ENCODE data around the gene FBF1.
"Not testable (repeated sequence)": the region's sequence is repeated elsewhere in the genome, so short reads cannot be mapped to it uniquely, and the experiment has no call there.

FBF1 gene

GRCh38 chr17:75940727-75941441, at the start of gene FBF1:
TSS of gene FBF1 (minus strand) at chr17:75941042. CDS start at chr17:75938149, 2,893 bp downstream.
- ATAC-seq: peak; percentile 100

- no peak for ATAC-seq
Measured at GRCh38 chr17:75987041-75987440, 46.2 kb upstream of the FBF1 start.

- no peak for ATAC-seq
Measured at GRCh38 chr17:75985986-75986385, 45.1 kb upstream of the FBF1 start.

DNA sequence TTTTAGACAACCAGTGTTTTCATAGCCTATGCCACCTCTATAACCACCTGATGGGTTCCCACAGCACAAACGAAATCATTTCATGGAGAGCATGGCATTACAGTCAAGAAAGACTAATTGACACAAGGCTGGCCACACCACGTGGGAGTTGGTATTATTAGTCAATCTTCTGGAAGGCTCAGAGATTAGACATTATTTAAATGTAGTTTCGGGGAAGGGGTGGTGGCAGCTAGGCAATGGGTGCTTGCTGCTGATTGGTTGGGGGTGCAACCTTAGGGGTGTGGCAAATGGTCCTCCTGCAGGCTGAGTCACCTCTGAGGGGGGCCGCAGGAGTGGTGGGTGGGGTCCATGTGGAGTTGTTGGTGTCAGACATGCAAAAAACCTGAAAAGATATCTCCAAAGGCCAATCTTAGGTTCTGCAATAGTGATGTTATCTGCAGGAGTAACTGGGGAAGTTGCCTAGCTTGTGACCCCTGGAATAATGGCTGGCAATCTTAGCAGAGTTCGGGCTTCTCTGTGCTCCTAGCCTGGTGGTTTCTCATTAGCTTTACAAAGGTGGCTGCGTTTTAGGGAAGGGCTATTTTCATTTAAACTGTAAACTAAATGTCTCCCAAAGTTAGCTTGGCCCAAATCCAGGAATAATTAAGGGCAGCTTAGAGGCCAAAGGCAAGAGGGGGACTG, 42.8 kb upstream of the FBF1 start:
- no peak for ATAC-seq

DNA sequence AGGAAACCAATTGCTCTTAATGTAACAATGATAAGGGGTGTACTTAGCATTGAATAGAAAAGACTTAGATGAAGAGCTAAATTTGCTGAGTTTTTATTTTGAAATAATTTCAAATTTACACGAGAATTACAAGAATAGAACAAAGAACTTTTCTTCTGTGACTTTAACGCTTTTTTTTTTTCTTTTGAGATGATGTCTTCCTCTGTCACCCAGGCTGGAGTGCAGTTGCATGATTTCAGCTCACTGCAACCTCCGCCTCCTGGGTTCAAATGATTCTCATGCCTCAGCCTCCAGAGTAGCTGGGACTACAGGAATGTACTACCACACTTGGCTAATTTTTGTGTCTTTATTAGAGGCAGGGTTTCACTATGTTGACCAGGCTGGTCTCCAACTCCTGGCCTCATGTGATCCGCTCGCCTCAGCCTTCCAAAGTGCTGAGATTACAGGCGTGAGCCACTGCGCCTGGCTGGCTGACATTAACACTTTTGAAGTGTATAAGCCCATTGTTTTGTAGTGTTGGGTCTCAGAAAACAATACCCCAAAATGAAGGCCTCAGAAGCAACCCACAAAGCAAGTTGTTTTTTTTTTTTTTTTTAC, 40.3 kb upstream of the FBF1 start:
- no peak for ATAC-seq

DNA sequence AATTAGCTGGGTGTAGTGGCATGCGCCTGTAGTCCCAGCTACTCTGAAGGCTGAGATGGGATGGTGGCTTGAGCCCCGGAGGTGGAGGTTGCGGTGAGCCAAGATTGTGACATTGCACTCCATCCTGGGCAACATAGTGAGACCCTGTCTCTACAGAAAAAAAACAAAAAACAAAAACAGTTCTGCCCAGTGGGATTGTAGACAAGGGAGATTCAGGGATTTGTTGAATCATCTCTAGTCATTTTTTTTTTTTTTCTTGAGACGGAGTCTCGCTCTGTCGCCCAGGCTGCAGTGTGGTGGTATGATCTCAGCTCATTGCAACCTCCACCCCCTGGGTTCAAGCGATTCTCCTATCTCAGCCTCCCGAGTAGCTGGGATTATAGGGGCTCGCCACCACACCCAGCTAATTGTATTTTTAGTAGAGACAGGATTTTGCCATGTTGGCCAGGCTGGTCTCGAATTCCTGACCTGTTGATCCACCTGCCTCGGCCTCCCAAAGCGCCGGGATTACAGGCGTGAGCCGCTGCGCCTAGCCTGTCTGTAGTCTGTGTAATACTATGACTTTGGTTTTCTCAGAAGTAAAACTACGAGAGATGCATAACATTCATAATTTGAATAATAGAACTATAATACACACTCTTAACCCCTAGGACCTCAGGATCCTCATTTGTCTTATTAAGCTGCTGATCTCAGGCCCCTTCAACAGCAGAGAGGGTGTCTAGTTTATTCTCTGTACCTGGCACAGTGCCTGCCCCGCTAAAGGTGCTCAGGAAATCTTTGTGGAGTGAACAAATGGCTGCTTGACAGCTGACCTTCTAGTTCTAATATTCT, 39.6 kb upstream of the FBF1 start:
- no peak for ATAC-seq

DNA sequence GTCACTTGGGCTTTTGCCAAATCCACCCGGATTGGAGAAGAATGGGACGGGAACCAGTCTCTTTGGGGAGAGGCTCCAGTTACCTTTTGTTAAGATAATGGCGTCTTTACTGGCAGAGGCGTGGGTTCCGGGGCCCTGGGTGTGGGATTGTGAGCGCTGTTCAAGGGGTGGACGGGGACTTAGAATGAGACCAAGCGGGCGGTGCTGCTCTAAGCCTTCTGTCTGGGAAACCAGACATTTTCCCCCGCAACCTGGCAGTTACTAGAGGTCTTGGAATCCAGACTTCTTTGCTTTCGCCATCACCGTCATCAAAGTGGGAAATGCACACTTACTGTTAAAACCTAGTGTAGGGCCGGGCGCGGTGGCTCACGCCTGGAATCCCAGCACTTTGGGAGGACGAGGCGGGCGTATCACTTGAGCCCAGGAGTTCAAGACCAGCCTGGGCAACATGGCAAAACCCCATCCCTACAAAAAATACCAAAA, 38.9 kb upstream of the FBF1 start:
- ATAC-seq: peak; percentile 12 to 19

GRCh38 chr17:75978938-75979704, 38.3 kb upstream of the FBF1 start, which contains the start of the genes ACOX1 and TEN1:
TSS of gene ACOX1 (minus strand) at chr17:75979166. CDS start at chr17:75979073, 93 bp downstream.
TSS of gene TEN1 (plus strand) at chr17:75979240. CDS start at chr17:75986193, 6,953 bp downstream.
- peak; percentile 96 to 98 for ATAC-seq

GRCh38 chr17:75976175-75976848, 35.5 kb upstream of the FBF1 start:
- ATAC-seq: no peak

DNA sequence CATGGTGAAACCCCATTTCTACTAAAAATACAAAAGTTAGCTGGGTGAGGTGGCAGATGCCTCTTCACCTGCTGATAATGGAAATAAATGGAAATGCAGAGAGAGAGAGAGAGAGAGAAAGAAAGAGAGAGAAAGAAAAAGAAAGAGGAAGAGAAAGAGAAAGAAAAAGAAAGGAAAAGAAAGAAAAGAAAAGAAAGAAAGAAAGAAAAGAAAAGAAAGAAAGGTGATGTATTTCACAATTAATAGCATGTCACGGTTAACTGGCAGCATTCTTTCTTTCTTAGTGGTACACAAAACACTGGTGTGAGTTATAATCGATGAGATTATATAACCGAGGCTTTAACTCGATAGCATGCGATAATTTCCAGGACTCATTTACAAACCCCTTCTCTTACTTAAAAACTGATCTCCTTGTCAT, 34.9 kb upstream of the FBF1 start:
- no peak for ATAC-seq

- ATAC-seq: not testable (repeated sequence)
Measured at GRCh38 chr17:75975187-75975586, 34.3 kb upstream of the FBF1 start.

DNA sequence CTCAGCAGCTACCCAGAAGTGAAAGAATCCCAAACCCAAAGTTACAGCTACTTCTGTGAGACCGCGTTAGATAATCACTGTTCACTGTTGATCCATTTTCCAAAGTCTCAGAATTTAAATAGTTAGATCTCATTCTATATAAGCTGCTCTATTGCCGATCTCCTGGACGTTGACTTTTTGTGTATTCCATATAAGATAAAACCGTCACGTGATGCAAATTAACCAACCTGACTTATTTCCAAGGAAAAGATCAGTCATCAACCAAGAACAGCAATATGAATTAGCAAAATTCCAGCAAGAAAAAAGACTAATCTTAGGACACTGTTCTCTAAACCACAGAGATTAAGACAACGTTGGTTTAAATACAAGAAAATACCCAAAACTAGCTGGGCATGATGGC, 29.8 kb upstream of the FBF1 start:
- no peak for ATAC-seq

GRCh38 chr17:75970011-75970523, 29.2 kb upstream of the FBF1 start:
- ATAC-seq: no peak

GRCh38 chr17:75969044-75969443, 28.2 kb upstream of the FBF1 start:
- not testable (repeated sequence) for ATAC-seq

- no peak for ATAC-seq
Measured at GRCh38 chr17:75965468-75965867, 24.6 kb upstream of the FBF1 start.

GRCh38 chr17:75959839-75960511, 19.1 kb upstream of the FBF1 start:
- no peak for ATAC-seq

- no peak for ATAC-seq
Measured at GRCh38 chr17:75959051-75959838, 18.4 kb upstream of the FBF1 start.

- no peak for ATAC-seq
Measured at GRCh38 chr17:75950855-75951554, 10.2 kb upstream of the FBF1 start.

- no peak for ATAC-seq
Measured at GRCh38 chr17:75950421-75950820, 9.6 kb upstream of the FBF1 start.

Data from activated CD4-positive, CD25-positive, alpha-beta regulatory T cell treated with anti-CD3 and anti-CD28 coated beads, Interleukin-2, amount 50 U/mL, for 24 hours (primary cell).